Stimulated activated CD8-positive, alpha-beta memory T cell treated with anti-CD3 and anti-CD28 coated beads, Interleukin-7, amount 100 ng/mL, for 48 hours (primary cell): ENCODE measurements around the gene BRMS1.
"Not testable (repeated sequence)": the region's sequence is repeated elsewhere in the genome, so short reads cannot be mapped to it uniquely, and the experiment has no call there.

ENCODE experiments used
- DNase-seq, 2 donors: peaks; one replicate each; pipeline ENCODE4 v3.0.0-alpha.2; 2020; ENCODE audit warnings: low read depth in 1 of 2; ENCODE audit errors: extremely low read depth in 1 of 2

Gene BRMS1

GRCh38 chr11:66344550-66345315 is at the start of gene BRMS1:
Gene BRMS1, minus strand, starts transcription at chr11:66345104. Its CDS starts 2,870 bp downstream, at chr11:66342234.
- DNase-seq, result peak; percentile 86 to 95

- no peak for DNase-seq
Observed at GRCh38 chr11:66393954-66394353, 49.0 kb upstream of the BRMS1 start.

- DNase-seq, result no peak
Observed at GRCh38 chr11:66391322-66391721, 46.4 kb upstream of the BRMS1 start.

- peak; percentile 25 to 64 for DNase-seq
Observed at GRCh38 chr11:66388780-66389386, 44.0 kb upstream of the BRMS1 start.

GRCh38 chr11:66386171-66387069 is 41.5 kb upstream of the BRMS1 start:
- DNase-seq, result peak; percentile 45 to 73

- not testable (repeated sequence) for DNase-seq
Observed at GRCh38 chr11:66384316-66384715, 39.4 kb upstream of the BRMS1 start.

GRCh38 chr11:66380264-66380663 is 35.4 kb upstream of the BRMS1 start:
- not testable (repeated sequence) for DNase-seq

- not testable (repeated sequence) for DNase-seq
Observed at GRCh38 chr11:66373690-66374287, 28.9 kb upstream of the BRMS1 start.

GRCh38 chr11:66373265-66373664 is 28.4 kb upstream of the BRMS1 start:
- no peak for DNase-seq

- DNase-seq, result peak; percentile 71 to 76
Observed at GRCh38 chr11:66371627-66372415, 26.9 kb upstream of the BRMS1 start, which contains the start of gene SLC29A2. Gene SLC29A2, minus strand, starts transcription at chr11:66371760. Its CDS starts 169 bp downstream, at chr11:66371591.

- DNase-seq, result no peak
Observed at GRCh38 chr11:66369073-66369894, 24.4 kb upstream of the BRMS1 start.

GRCh38 chr11:66368484-66368883 is 23.6 kb upstream of the BRMS1 start:
- DNase-seq, result no peak

- no peak for DNase-seq
Observed at GRCh38 chr11:66367561-66368312, 22.8 kb upstream of the BRMS1 start.

GRCh38 chr11:66366844-66367477 is 22.1 kb upstream of the BRMS1 start:
- DNase-seq, result no peak

- DNase-seq, result no peak
Observed at GRCh38 chr11:66365711-66366619, 21.1 kb upstream of the BRMS1 start.

- no peak for DNase-seq
Observed at GRCh38 chr11:66365166-66365565, 20.3 kb upstream of the BRMS1 start.
